CMK (cell line): ENCODE results near the gene MYH10.

Experiments used
- DNase-seq: peaks from one replicate; pipeline ENCODE4 v3.0.0-alpha.2; 2010; ENCODE audit warnings: low read depth

Gene MYH10

DNA sequence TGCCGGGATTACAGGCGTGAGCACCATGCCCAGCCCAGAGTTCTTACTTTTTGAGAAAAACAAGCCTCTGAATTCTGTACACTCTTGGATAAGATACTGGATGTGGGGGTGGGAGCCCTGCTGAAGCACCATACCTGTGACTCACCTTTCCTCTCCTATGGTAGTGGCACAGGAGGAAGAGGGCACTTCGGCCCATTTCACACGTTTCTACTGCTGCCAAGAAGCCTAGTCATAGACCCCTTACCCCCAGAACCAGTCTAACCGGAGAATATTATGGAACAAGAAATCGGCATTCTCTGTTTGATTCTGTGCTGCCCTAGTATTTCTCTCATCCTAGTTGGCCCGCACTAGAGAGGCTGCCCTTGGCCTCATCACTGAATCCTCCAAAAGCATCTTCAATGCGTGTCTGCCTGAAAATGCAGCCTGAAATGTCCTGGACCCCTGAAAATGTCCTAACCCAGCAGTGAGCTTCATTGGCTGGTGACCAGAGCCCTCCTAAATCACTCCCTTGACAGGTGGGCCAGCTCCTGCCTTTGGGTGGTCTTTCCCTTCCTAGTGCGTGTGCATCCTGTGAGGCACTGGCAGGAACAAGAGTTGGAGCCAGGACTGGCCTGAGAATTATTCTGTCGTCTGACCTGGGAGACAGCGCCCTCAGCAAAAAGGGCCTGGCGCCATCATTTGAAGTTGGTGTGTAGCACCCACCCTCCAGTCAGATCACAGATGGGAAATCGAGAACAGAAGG is 156.9 kb downstream of the MYH10 start:
- DNase-seq = no peak

DNA sequence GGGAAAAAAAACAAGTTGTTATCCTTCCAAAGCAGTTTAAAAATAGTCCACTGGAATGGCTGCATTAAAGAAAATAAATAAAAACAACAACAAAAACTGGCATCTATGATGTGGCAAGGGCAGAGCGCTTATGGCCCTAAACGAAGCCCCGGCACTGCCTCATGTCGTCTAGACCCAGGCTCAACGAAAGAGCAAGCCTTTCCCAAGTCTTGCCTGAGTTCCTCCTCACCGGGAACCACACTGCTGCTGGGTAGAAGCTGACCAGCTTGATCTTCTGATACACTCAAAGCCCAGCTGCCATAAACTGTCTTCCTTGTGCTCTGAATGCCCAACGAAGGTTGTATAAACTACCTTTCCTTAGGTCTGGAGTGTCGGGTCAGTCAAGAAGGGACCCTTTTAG is 157.9 kb downstream of the MYH10 start:
- DNase-seq = no peak

DNA sequence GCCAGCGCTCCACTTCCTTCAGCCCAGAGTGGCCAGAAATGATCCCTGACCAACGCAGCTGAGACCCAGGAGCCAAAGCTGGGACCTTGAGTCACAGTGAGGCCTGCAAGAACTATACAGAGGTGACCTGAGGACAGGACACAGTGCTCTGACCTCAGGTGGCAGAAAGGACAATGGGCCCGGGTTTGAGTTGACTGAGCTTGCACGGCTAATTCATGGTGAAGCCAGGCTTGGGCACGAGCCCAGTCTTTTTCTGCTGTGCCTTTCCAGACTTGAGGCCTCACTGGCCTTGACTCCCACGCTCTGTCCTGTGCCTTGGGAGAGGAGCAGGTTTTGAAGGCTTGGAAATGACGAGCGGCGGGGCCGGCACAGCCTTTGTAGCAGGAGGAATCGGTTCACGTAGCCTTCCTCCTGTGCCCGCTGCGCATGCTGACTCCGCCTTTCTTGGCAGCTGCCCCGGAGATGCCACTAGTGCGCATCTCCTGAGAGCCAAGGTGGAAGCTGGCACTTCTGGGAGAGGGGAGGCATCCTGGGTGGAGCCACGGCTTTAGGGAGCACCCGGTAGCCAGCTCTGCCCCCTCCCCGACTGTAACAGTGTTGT is 160.0 kb downstream of the MYH10 start:
- no peak for DNase-seq

DNA sequence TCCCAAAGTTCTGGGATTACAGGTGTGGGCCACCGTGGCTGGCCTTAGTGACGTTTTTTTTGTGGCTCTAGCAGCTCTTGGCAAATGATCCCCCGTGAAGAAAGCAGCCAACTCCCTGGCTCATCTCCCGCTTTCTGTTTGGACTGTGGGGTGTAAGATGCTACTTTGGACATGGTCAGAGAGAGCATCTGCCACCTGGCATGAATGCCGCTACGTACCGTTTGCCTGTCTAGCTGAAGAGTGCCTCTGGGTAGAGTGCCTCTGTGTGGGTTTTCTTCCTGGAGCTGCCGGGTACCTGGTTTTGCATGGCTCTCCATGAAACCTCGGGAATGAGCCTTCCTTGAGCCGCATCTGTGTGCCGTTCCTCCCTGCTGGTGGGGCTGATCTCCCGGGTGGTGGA is 160.6 kb downstream of the MYH10 start:
- no peak for DNase-seq

DNA sequence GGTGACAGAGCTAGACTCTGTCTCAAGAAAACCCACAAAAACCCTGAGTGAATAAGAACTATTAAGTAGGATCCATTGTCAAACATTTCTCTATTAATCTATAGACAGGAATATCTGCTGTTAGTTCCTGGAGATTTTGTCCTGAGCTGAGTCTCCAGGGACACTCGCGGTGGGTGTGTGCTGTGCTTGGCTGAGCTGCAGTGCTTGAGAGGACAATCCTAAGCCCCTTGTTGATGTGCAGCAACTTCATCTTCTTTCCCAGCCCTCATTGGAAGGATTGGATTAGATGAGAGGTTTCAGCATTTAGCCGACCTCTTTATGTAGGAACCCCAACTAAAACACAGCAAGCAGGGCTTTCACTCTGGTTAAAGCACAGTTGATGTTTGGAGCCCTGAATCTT is 161.5 kb downstream of the MYH10 start:
- no peak for DNase-seq

DNA sequence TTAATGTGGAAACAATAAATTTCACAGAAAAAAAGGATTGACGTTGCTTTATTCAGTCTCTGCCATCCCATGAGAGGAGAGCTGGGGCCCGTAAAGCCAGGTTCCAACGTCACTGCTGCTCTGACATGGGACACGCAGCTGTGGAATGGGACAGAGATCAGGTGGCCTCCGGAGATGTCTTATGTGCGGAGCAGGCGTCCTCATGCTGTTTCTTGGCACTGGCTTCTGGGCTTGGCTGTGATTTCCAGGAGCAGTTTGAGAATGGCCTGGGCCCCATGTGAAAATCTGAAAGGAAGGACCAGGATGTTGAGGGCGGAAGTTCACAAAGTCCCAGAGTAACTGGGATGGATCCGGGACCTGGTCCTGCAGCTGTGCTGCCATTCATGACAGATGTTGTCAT is 162.4 kb downstream of the MYH10 start:
- DNase-seq = no peak

DNA sequence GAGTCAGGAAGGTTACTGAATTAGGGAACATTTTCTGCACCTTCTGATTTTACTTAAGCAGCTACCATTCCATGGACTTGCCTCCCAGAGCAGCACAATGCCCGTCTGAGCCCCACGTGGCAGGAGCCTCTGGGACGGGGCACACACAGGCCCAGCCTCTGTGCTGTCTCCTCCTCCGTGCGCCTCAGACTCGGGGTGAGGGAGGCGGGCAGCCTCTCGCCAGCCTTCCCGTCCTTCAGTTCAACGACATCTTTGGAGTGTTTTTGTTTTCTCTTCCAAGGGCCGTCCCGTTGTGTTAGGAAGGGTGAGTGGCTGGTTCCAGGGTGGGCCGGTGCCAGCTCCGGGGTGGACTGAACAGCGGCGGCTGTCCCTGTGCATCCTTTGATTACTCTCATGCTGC is 163.0 kb downstream of the MYH10 start:
- no peak for DNase-seq

DNA sequence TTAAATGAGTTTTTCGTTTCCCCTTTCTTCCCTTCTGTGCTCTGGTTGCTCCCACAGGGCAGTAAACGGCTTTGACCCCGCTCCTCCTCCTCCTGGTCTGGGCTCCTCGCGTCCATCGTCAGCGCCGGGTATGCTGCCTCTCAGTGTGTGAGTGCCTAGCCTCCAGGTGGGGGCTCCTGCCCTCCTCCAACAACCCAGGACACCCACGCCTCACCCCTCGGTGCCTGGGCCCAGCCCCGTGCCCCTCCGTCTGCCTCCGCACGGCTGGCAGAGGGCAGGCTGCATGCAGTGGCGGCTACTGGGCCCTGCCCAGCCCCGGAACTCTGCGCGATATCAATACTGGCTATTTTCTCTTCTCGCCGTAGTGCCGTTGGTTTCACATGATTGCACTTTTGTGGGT is 163.7 kb downstream of the MYH10 start:
- DNase-seq = no peak

DNA sequence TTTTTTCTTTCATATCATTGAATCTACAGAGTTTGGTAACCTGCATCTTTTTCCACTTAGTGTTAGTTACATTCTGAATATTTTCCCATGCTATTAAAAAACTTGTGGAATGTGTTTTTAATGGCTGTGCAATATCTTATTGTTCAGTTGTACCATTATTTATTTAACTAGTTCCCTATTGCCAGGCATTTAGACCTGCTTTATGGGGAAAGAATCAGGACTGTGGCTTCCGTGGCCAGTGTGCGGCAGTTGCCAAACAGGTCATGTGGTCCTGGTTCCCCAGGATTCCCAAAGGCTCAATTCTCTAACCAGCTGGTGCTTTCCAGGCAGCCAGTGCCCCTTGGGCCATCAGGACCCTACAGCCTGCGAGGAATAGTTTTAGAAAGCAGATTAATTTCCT is 164.1 kb downstream of the MYH10 start:
- no peak for DNase-seq

DNA sequence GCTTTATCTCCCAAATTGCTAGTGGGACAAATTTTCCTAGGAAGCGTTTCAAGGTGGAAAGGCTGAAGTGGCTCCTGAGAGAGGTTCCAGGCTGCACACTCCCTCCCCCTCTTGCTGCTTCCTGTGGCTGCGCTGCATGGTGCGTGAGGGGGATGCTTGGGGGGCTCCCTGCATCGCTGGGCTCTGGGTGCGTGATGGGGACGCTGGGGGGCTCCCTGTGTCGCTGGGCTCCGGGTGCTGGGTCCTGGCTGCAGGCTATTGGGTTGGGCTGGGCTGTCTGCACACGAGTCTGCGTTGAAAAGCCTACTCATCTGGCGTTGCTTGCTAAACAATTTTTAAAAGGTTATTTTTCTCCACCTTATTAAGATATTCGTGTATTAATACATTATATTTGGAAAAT is 164.8 kb downstream of the MYH10 start:
- DNase-seq = no peak

DNA sequence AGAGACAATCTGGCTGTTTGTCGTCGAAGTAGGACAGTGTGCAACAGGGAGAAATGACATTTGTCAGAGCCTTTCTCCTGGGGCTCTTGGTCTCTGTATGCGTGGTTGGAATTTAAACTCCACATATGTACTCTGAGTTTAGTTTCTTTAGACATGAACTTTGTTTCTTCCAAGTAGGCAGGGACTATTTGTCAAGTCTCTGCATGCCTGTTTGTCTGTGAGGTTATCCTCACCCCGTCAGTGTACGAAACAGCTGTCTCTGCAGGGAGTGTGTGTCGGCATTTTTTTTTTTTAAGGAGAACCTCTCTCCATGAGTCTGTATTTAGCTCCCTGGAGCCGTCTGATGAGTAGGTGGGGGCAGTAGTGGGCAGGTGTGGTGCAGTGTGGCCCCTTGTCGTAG is 165.2 kb downstream of the MYH10 start:
- DNase-seq = no peak

DNA sequence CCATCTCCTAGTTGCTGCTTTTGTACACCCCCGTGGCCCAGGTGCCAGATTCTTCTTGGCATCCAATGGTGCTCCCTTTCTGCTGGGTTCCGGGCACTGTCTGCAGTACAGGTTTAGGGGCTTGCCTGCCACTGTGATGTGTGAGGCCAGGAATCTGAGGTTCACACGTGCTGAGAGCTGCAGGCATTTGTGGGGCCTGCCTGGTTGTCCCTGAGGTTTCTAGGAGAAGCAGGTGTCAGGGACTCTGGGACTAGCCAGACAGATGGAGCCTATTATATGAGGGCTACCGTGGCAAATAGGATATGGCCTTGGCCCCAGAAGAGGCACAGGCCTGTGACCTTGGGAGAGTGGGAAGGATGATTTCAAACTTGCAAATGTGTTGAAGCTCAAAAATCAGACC is 165.6 kb downstream of the MYH10 start:
- DNase-seq = no peak

DNA sequence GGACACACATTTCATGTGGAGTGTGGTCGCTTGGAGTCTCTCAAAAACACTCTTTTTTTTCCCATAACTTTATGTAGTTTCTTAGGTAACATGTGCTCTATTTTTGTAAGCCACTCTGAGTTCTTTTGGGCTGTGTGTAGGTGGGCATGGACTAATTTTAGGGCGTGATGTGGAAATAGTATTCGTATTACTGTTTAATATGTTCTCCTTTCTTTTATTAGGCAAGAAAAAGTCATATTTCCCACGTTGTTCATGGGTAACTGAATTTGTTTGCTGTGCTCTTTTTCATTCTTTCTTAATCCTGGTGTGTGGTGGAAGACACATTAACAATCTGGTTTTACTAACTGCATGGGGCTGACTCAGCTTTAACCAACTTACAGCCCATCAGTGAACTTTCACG is 167.4 kb downstream of the MYH10 start:
- DNase-seq = no peak

DNA sequence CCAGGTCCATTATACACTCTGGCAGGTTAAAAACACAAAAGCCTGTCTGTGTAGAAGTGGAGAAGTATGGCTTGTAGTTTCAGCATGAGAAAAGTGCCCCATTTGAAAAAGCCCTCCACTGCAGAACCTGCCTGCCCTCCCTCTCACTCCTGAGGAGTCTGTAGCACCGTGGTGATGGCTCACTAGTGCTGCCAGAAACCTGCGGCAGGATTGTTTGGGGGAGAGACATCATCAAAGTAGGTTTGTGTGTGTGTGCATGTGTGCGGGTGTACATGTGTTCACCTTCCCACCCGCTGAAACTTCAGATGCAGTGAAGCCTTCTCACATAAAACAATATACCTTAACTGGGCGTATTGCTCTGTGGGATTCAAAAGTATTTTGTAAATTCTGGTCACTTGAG is 168.0 kb downstream of the MYH10 start:
- no peak for DNase-seq

DNA sequence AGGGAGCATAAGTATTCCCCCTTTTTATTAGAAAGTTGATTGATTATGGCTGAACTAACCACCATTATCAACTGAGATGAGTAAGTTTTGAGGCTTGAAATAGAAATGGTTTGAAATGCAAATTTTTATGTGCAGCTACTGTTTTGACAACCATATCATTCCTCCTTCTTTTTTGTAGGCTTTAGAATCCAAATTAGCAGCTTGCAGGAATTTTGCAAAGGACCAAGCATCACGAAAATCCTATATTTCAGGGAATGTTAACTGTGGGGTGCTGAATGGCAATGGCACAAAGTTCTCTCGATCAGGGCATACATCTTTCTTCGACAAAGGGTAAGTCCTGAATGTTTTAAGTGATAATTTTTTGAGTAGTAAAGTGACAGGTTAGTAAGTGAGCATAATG is 170.7 kb downstream of the MYH10 start:
- no peak for DNase-seq

DNA sequence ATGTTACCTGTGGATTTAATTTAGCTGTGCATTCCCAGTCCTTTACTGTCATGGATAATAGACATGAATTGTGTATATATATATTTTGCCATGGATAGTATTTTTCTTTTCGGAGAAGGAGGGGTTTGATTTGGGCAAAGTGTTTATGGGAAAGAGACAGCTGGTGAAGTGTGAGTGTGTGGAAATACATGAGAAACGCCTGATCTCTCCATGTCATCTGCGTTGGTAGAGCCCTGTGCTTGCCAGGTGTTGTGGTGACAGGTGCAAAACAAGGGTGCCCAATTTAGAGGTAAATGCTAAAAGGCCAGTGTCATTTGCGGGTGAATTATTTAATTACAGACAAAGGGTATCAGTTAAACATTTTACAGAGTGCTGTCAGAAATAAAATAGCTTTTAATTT is 171.4 kb downstream of the MYH10 start:
- DNase-seq = no peak

DNA sequence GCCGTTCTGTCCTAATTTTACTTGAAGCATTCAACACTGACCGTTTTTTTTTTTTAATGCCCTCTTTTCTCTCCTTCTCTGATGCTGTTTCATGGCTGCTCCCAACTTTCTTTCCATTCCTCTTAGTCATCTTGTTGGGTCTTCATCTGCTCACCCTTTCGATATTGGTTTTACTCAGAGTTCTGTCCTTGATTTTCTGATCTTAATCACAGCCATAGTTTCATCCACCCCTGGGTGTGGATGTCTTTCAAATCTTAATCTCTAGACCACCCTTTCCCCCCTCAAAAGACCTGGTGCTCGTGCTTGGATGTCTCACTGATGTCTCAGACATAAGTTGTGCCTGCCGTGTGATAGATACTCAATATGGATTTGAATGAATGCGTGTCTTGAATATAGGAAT is 172.4 kb downstream of the MYH10 start:
- DNase-seq = no peak

DNA sequence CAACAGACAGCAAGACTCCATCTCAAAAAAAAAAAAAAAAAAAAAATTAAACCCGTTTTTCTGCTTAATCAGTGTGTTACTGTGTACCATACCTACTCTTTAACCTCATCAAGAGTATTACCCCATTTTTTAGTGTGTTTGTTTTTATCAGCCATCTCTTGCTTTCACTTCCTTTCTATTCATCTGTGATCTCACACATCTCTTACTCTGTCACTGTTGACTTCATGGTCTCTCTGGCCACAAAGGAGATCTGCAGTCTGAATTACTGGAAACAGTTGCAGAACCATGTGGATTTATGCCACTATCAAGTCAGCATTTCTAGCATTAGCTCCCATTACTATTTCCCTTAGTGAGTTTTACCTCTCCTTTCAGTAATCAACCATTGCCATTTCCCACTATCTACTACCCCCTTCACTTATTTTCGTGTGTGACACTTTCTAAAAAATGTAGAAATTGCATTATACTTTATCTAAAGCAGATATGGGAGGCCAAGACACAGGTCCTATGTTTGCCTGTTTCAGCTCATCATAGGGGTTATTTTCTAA is 174.8 kb downstream of the MYH10 start:
- DNase-seq = no peak

DNA sequence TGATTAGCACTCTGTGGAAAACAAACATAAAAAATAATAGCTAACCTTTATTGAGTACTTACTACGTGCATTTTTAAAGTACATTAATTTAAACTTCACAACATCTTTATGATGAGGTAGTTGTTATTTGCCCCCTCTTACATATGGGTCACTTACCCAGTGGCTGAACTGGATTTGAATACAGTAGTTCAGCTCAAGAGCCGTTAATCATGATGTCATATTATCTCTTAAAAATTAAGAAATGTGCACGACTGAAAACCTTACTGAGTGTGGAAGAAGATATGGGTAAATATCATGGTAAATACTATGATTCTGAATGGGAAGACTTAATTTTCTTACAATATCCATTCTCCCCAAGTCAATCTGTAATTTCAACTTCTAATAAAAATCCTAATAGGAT is 177.2 kb downstream of the MYH10 start:
- DNase-seq = no peak

DNA sequence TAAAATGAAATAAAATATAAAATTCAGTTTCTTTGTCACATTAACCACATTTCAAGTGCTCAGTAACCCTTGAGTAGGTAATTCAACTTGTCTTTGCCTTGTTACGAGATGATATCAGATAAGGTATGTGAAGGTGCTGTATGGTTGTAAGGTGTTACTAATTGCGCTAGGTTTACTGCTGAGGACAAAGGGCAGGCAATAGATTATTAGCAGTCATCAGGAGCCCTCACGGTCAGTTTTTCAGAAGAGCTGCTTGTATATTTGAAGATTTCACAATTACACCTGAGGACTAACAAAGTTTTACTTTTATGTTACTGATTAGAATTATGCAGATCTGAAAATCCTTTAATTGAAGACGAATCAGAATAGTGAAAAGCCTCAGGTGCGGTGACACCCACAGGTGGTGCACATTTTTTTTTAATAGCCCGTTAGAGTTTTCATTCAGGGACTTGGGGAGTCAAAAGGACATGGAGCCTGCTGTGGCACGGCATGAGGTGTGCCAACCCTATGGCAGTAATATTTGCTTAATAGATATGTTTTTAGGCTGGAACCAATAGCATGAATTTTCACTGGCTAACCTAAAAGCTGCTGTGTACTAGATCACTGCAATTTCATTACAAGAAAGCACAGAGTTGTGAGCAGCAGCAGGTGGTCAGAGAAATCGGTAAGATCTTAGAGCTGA is 178.5 kb downstream of the MYH10 start:
- no peak for DNase-seq

DNA sequence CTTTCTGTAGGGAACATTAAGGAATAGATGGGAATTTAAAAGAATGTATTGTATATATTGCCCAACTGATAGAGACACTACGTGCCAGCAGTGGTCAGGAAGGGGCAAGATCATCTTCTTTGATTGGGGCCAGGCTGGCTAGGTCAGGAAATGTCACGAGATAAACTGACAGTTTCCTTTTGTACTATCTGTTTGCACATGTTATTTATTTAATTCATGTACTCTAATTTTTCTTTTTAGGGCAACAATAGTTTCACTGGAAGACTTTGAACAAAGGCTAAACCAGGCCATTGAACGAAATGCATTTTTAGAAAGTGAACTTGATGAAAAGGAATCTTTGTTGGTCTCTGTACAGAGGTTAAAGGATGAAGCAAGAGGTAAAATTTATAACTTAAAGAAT is 182.2 kb downstream of the MYH10 start:
- no peak for DNase-seq

DNA sequence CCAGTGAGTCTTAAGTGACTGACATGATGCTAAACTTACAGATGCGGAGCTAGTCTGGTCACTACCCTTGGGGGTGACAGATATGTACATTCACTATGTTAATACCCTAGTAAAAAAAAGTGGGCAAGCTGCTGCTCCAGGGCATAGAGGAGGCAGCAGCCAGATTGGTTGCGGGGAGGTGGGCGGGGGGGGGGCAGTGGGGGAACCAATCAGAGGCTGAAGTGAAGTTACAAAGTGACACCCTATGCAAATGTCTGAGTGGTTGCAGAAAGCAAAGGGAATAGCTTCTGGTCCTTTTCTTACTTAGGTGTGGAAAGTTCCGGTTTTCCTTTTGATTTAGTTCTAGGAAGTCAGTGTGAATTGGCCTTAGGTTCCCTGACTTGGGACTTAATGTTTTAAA is 182.7 kb downstream of the MYH10 start:
- DNase-seq = no peak

DNA sequence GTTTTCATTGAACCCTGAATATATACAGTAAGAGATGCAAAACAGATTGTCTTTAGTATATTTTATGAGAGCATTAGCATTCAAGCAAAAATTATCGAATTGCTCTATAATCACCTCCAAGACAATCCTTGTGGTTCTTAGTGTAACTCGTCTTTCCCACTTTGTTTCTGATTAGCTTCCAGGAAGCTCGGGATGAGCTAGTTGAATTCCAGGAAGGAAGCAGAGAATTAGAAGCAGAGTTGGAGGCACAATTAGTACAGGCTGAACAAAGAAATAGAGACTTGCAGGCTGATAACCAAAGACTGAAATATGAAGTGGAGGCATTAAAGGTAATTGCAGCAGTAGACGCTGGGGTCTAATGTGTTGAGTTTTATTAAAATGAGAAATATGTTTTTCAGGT is 185.0 kb downstream of the MYH10 start:
- DNase-seq = no peak
